ENCODE results near the gene SEC62.

DNA sequence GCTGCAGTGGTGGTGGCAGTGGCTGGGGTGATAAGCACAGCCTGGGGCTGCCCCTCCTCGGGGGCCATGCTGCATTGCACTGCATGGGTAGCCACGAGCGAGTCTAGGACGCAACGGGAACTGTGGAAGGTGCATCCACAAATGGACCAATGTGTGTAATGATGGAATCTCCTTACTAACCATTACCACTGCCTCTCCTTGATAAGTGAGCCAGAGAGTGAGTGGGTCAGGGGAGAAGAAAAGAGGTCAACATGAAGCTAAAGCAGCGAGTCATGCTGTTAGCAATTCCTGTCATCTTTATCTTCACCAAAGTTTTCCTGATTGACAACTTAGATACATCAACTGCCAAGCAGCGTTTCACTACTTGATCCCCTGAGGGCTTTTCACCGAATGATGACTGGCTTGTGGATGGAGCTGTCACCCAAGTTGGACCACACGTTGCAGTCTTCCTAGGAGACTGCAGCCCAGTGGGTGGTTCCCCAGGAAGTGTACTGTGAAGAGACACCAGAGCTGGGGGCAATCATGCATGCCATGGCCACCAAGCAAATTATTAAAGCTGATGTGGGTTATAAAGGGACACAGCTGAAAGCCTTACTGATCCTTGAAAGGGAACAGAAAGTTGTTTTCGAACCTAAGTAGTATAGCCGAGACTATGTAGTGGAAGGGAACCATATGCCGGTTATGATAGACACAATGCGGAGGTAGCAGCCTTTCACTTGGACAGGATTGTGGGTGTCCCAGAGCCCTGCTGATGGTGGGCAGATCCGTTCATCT lies 34.7 kb upstream of the SEC62 start:
- TF ChIP-seq TRIM28 (IDR thresholded peaks at IDR 0.05) (no peak), ZSCAN29 (IDR thresholded peaks at IDR 0.05) (no peak), NCOA1 (IDR thresholded peaks at IDR 0.05; ENCODE audit: low read depth) (no peak), CTCF (IDR thresholded peaks at IDR 0.05 in 2 of 3, conservative IDR thresholded peaks at IDR 0.05 in 1 of 3; ENCODE audit: insufficient read depth in 2 of 3, low read depth in 1 of 3, low read length in 3 of 3) (no peak), SIN3B (IDR thresholded peaks at IDR 0.05; ENCODE audit: low read depth) (no peak), POLR2A (conservative IDR thresholded peaks at IDR 0.05) (no peak), NR2C2 (CRISPR knock-in tag; IDR thresholded peaks at IDR 0.05) (no peak), NR2C2 (tag; IDR thresholded peaks at IDR 0.05) (0 out of 2 replicates have a peak, but pooled peaks have one; percentile 20)
- TF ChIP-seq, protein P1, sequence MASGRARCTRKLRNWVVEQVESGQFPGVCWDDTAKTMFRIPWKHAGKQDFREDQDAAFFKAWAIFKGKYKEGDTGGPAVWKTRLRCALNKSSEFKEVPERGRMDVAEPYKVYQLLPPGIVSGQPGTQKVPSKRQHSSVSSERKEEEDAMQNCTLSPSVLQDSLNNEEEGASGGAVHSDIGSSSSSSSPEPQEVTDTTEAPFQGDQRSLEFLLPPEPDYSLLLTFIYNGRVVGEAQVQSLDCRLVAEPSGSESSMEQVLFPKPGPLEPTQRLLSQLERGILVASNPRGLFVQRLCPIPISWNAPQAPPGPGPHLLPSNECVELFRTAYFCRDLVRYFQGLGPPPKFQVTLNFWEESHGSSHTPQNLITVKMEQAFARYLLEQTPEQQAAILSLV (tag; IDR thresholded peaks at IDR 0.05) = no peak
